NB4 (cell line): Measurements from ENCODE around the gene FZD10.

Experiments
- DNase-seq: peaks from one replicate; pipeline ENCODE4 v3.0.0; 2010; ENCODE audit warnings: low read depth
- H3K4me3 ChIP-seq: one replicate; pipeline ENCODE4 v1.5.1; 2011; ENCODE audit warnings: mild to moderate bottlenecking, low read depth, low read length, moderate library complexity
- MYC ChIP-seq: IDR thresholded peaks from 2 replicates; pipeline ENCODE4 v1.6.1; 2011; ENCODE audit warnings: low read depth, low read length
- POLR2A ChIP-seq: IDR thresholded peaks from 2 replicates; pipeline ENCODE4 v1.6.1; 2011; ENCODE audit warnings: mild to moderate bottlenecking; ENCODE audit not compliant: insufficient read length; ENCODE audit errors: extremely low read depth
- TF ChIP-seq, protein P1 (sequence below): IDR thresholded peaks from 2 replicates; pipeline ENCODE4 v1.6.1; 2011; ENCODE audit warnings: low read depth, low read length
- TF ChIP-seq, protein P2 (sequence below): IDR thresholded peaks from one replicate; pipeline ENCODE4 v1.5.1; 2012; ENCODE audit warnings: low read depth, low read length

Gene FZD10

DNA sequence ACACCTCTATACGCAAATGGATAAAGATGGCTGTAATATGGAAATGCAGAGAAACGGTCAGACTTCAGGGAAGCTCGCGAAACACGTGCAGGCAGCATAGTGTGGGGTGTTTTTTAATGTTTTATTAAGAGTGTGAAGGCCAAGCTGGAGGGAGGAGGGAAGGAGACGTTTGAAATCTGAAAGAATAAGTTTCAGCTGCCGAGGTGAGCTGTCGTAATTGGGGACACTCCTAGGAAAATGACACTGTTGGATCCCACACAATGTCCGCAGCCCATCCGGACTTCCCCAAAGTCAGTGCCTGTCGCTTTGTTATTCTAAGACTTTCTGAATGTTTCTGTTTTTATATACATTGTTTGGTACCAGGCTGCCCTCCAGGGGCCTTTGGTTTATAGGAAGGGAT is 8.3 kb downstream of the FZD10 start:
- H3K4me3 ChIP-seq, result no peak overlapping the region
- TF ChIP-seq POLR2A, result no peak
- TF ChIP-seq, protein P1, sequence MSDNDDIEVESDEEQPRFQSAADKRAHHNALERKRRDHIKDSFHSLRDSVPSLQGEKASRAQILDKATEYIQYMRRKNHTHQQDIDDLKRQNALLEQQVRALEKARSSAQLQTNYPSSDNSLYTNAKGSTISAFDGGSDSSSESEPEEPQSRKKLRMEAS, result no peak
- TF ChIP-seq MYC, result no peak
- TF ChIP-seq, protein P2, sequence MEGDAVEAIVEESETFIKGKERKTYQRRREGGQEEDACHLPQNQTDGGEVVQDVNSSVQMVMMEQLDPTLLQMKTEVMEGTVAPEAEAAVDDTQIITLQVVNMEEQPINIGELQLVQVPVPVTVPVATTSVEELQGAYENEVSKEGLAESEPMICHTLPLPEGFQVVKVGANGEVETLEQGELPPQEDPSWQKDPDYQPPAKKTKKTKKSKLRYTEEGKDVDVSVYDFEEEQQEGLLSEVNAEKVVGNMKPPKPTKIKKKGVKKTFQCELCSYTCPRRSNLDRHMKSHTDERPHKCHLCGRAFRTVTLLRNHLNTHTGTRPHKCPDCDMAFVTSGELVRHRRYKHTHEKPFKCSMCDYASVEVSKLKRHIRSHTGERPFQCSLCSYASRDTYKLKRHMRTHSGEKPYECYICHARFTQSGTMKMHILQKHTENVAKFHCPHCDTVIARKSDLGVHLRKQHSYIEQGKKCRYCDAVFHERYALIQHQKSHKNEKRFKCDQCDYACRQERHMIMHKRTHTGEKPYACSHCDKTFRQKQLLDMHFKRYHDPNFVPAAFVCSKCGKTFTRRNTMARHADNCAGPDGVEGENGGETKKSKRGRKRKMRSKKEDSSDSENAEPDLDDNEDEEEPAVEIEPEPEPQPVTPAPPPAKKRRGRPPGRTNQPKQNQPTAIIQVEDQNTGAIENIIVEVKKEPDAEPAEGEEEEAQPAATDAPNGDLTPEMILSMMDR, result no peak
- no peak for DNase-seq

DNA sequence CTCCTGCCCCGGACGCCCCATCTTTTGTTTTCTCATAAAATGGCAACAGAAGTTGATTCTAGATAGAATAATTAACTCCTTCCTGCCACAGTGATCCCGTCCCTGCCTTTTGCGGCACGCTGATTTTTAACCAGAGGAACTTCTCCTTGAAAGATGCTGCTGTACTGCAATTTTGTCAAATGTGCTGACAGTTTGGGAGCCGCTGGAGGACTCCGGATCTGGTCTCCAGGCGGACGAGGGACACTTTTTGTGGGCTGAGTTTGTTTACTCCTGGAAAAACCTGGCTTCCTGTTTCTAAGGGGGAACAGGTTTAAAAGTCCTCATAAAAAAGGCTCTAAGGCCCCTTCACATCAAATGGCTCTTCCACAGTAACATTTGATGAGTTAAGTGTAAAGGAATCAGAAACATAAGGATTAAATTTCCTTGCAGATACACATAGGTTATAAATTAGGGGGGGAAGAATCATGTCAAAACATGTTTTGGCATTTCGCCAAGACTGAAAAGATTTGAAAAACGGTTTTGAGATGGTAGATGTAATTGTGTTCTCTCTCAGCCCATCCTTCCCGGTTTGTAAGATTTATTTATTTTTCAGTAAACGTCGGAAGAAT is 15.5 kb downstream of the FZD10 start:
- DNase-seq, result no peak

DNA sequence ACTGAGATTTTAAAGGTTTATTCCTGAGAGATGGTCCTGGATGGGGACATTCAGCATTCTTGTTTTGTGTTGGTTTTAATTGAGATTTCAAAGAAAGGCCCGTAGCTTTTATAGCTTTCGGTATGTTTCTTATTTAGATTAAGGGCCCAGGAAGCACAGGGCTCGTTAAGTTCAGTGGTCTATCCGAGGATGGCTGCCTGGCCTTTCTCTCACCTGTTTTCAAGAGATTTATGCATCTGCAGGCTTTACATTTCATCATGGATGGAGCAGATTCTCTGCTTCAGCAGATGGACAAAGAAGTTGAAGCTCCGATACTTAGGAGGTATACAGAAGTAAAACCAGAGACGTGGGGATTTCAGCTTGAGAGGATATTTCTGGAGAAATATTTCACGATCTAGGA is 16.0 kb downstream of the FZD10 start:
- no peak overlapping the region for H3K4me3 ChIP-seq
- no peak for DNase-seq
- TF ChIP-seq MYC (no peak), POLR2A (no peak)
- TF ChIP-seq, protein P2, result no peak
- TF ChIP-seq, protein P1, result no peak

More for the DNA sequence above, 15.5 kb downstream of the FZD10 start:
- TF ChIP-seq POLR2A, result no peak
- TF ChIP-seq, protein P1, result no peak
- TF ChIP-seq, protein P2, result no peak
- TF ChIP-seq MYC, result no peak
- H3K4me3 ChIP-seq, result no peak overlapping the region

DNA sequence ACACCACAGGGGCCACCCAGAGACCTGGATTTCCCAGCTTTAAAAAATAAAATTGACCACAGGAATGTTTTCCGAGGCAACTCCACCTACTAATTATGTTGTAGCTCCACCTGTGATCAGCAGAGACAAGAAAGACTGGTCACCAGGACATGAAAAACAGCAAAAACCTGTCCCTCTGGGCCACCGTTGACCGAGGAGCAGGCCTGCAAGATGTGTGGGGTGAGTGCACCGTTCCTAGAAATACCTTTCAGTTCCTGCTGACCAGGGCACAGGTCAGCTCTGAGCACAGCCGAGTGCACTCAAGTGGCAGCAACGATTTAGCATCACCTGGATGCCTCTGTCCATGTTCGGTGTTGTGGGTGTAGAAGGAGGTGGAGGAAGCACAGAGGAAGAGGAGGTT is 16.9 kb downstream of the FZD10 start:
- TF ChIP-seq, protein P2, result no peak
- TF ChIP-seq, protein P1, result no peak
- TF ChIP-seq POLR2A (no peak), MYC (no peak)
- DNase-seq, result no peak
- no peak overlapping the region for H3K4me3 ChIP-seq

DNA sequence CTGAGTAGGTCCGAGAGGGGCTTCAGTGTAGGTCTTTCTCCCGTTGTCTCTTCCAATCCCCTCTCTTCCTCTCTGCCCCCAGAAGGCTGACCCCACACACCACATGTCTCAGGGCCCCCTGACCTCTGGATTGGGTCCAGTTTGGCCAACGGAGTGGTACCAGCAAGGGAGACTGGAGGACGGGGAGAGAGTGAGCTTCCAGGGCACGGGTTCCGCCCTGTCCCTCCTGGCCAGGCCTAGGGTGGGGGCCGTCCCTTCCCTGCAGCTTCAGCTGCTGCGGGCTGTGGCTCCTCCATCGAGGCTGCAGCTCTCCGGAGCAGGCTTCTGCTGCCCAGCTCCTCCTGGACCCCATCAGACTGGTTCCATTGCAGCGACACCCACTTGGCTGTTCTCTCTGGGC is 17.4 kb downstream of the FZD10 start:
- TF ChIP-seq MYC (no peak), POLR2A (no peak)
- TF ChIP-seq, protein P1, result no peak
- TF ChIP-seq, protein P2, result no peak
- no peak overlapping the region for H3K4me3 ChIP-seq
- no peak for DNase-seq
